ENCODE measurements around the gene TTR.
A peak's percentile ranks its signal among the peaks of the same experiment; 100 is the strongest.

The TTR gene

GRCh38 chr18:31581498-31582197 lies 10.0 kb upstream of the TTR start:
- DNase-seq = no peak

GRCh38 chr18:31583185-31583854 lies 8.4 kb upstream of the TTR start:
- no peak for DNase-seq

- DNase-seq = no peak
These were observed 5.7 kb upstream of the TTR start for GRCh38 chr18:31585991-31586390.

- DNase-seq = no peak
These were observed 5.1 kb upstream of the TTR start for GRCh38 chr18:31586616-31587015.

GRCh38 chr18:31587529-31587928 lies 4.1 kb upstream of the TTR start:
- DNase-seq = no peak

GRCh38 chr18:31590570-31590969 lies 1.1 kb upstream of the TTR start:
- no peak for DNase-seq

- no peak for DNase-seq
These were observed 564 bp upstream of the TTR start for GRCh38 chr18:31591113-31591512.

- DNase-seq = no peak
These were observed 955 bp downstream of the TTR start for GRCh38 chr18:31592506-31593157.

- DNase-seq = no peak
These were observed 3.6 kb downstream of the TTR start for GRCh38 chr18:31595121-31595771.

GRCh38 chr18:31596081-31596872 lies 4.6 kb downstream of the TTR start:
- no peak for DNase-seq

GRCh38 chr18:31598021-31598805 lies 6.5 kb downstream of the TTR start:
- DNase-seq = no peak

- DNase-seq = peak; percentile 8
These were observed 11.6 kb downstream of the TTR start for GRCh38 chr18:31603315-31603714.

- DNase-seq = no peak
These were observed 14.6 kb downstream of the TTR start for GRCh38 chr18:31606265-31606664.

- no peak for DNase-seq
These were observed 15.7 kb downstream of the TTR start for GRCh38 chr18:31607384-31607783.

GRCh38 chr18:31609886-31610285 lies 18.2 kb downstream of the TTR start:
- DNase-seq = no peak

GRCh38 chr18:31610286-31611205 lies 18.9 kb downstream of the TTR start:
- no peak for DNase-seq

- no peak for DNase-seq
These were observed 19.8 kb downstream of the TTR start for GRCh38 chr18:31611511-31611910.

GRCh38 chr18:31612124-31612523 lies 20.4 kb downstream of the TTR start:
- DNase-seq = no peak

- DNase-seq = no peak
These were observed 22.4 kb downstream of the TTR start for GRCh38 chr18:31614044-31614443.

GRCh38 chr18:31616586-31616985 lies 24.9 kb downstream of the TTR start:
- DNase-seq = no peak

All from NK-92 treated with Interleukin-12 subunit alpha and Interleukin-12 subunit beta, amount 100 ng/mL, for 24 hours (cell line).